ENCODE measurements around the gene NSMCE1. TPM values are rescaled to one million over a fixed set of nuclear protein-coding genes. Genes with fewer than 3 reads are reported as not detected.

NSMCE1 gene
- total RNA-seq, 1 donor = 29.5 TPM

- no peak overlapping the region for H3K4me3 ChIP-seq (ENCODE audit: low read length)
- H3K9me3 ChIP-seq (ENCODE audit: low read depth, low read length) = no peaks in the 10 kb centered on the region
- H3K4me1 ChIP-seq (ENCODE audit: insufficient read depth, low read length) = peaks cover 18% of the 10 kb centered on the region
- H3K27me3 ChIP-seq (ENCODE audit: insufficient read depth, low read length) = no peaks in the 10 kb centered on the region
These were observed 87.4 kb downstream of the NSMCE1 start for GRCh38 chr16:27181019-27181790.

DNA sequence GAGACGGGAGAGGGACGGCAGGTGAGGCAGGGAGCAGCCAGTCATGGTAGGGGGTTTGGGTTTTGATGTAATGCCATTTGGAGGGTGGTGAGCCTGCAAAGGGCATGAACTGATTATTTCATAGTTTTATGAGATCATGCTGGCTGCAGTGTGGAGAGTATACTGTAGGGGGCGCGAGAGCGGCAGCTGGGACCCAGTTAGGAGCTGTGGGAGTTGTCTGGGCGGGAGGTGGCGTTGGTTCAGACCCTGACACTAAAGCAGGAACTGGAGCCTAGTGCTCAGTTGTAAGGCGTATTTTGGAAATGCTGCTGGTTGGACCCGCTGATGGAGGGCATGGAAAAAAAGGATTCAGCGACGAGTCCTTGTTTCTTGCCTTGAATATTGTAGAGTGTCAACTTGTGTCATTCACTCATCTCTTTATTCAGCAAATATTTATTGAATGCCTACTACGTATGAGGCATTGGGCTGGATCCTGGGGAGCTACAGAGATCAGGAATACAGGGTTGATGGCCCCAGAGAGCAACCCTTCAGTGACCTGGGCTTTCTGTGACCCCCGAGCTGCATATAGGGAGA is 89.0 kb downstream of the NSMCE1 start:
- no peaks in the 10 kb centered on the region for H3K27me3 ChIP-seq (ENCODE audit: insufficient read depth, low read length)
- H3K4me3 ChIP-seq (ENCODE audit: low read length) = no peak overlapping the region
- H3K4me1 ChIP-seq (ENCODE audit: insufficient read depth, low read length) = peaks cover 21% of the 10 kb centered on the region
- H3K9me3 ChIP-seq (ENCODE audit: low read depth, low read length) = no peaks in the 10 kb centered on the region

GRCh38 chr16:27177031-27177774 is 91.4 kb downstream of the NSMCE1 start:
- Histone ChIP-seq H3K9me3 (ENCODE audit: low read depth, low read length) (no peaks in the 10 kb centered on the region), H3K27me3 (ENCODE audit: insufficient read depth, low read length) (no peaks in the 10 kb centered on the region), H3K4me1 (ENCODE audit: insufficient read depth, low read length) (peaks cover 45% of the 10 kb centered on the region), H3K4me3 (ENCODE audit: low read length) (no peak overlapping the region)

DNA sequence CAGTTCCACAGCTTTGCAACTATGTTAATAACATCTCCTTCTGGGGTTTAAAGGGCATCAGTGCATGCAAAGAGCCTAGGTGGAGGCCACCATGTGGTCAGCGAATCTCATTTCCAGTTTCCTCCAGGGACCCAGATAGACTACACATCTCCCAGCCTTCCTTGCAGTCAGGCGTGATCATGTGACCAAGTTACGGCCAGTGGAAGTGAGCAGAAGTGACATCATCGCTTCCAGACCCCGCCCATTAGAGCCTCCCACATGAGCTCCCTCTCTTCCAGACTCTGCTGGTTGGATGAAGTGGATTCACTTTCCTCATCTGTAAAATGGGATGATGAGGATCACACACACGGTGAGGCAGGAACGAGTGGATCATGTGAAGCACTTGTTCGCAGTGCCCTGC is 92.7 kb downstream of the NSMCE1 start:
- Histone ChIP-seq H3K9me3 (ENCODE audit: low read depth, low read length) (no peaks in the 10 kb centered on the region), H3K4me1 (ENCODE audit: insufficient read depth, low read length) (peaks cover 51% of the 10 kb centered on the region), H3K4me3 (ENCODE audit: low read length) (no peak overlapping the region), H3K27me3 (ENCODE audit: insufficient read depth, low read length) (no peaks in the 10 kb centered on the region)

Other genes starting within 250 kb of the NSMCE1 start
- gene C16orf82, start 201.8 kb downstream of the NSMCE1 start, total RNA-seq = 0.10 TPM
- gene KDM8, start 65.2 kb downstream of the NSMCE1 start, total RNA-seq = 6.0 TPM
- 103 TPM for gene IL4R, start 45.2 kb upstream of the NSMCE1 start, total RNA-seq
- 21.1 TPM for gene IL21R, start 133.4 kb upstream of the NSMCE1 start, total RNA-seq

Measured in mononuclear cell (primary cell).